Amniotic epithelial cell (primary cell): ENCODE measurements around the gene SERPINB1.

ENCODE experiments used
- DNase-seq: peaks from one replicate; pipeline ENCODE4 v3.0.0-alpha.2; 2010; ENCODE audit warnings: low read depth

SERPINB1 gene

GRCh38 chr6:2793534-2794151 lies 48.0 kb downstream of the SERPINB1 start:
- DNase-seq: no peak

- DNase-seq: peak; percentile 82
Measured at GRCh38 chr6:2792330-2793110, 49.1 kb downstream of the SERPINB1 start.

GRCh38 chr6:2791450-2791974 lies 50.2 kb downstream of the SERPINB1 start:
- peak; percentile 29 for DNase-seq

GRCh38 chr6:2790588-2791449 lies 50.8 kb downstream of the SERPINB1 start:
- DNase-seq: peak; percentile 87

- no peak for DNase-seq
Measured at GRCh38 chr6:2786269-2786668, 55.4 kb downstream of the SERPINB1 start.

GRCh38 chr6:2784930-2785329 lies 56.7 kb downstream of the SERPINB1 start:
- no peak for DNase-seq

- DNase-seq: no peak
Measured at GRCh38 chr6:2784061-2784460, 57.6 kb downstream of the SERPINB1 start.

GRCh38 chr6:2783188-2783963 lies 58.3 kb downstream of the SERPINB1 start:
- no peak for DNase-seq

GRCh38 chr6:2782825-2783187 lies 58.9 kb downstream of the SERPINB1 start:
- no peak for DNase-seq

- no peak for DNase-seq
Measured at GRCh38 chr6:2782356-2782708, 59.3 kb downstream of the SERPINB1 start.
